Astrocyte of the spinal cord (primary cell): ENCODE measurements around the gene COL6A2.
"Not testable (repeated sequence)": the region's sequence is repeated elsewhere in the genome, so short reads cannot be mapped to it uniquely, and the experiment has no call there.

Source experiments
- DNase-seq: peaks from one replicate; pipeline ENCODE4 v3.0.0; 2011; ENCODE audit warnings: low read depth, low spot score
- H3K4me3 ChIP-seq: 2 replicates; pipeline ENCODE4 v1.5.1; 2011; ENCODE audit warnings: low read depth, mild to moderate bottlenecking, low read length, moderate library complexity
- in situ Hi-C: cut with HindIII; loops from 2 replicates; pipeline ENCODE4 v1.10.0; 2017; ENCODE audit warnings: low sequenced_read_pairs
- TF ChIP-seq, protein P1 (sequence below): IDR thresholded peaks from 2 replicates; pipeline ENCODE4 v1.5.1; 2012; ENCODE audit warnings: low read depth, mild to moderate bottlenecking, low read length, inconsistent platforms

The COL6A2 gene

DNA sequence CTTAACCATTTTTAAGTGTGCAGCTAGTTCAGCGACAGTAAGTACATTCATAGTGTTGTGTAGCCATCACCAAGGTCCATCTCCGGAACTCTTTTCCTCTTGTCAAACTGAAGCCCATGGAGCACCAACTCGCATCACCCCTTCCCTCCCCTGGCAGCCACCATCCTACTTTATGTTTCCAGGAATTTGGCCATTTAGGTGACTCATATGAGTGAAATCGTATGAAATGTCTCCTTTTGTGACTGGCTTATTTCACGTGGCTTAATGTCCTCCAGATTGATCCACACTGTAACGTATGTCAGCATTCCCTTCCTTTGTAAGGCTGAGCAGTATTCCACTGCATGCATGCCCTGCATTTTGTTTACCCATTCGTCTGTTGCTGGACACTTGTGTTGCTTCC, 2.5 kb downstream of the COL6A2 start:
- DNase-seq: peak; percentile 58
- TF ChIP-seq, protein P1, sequence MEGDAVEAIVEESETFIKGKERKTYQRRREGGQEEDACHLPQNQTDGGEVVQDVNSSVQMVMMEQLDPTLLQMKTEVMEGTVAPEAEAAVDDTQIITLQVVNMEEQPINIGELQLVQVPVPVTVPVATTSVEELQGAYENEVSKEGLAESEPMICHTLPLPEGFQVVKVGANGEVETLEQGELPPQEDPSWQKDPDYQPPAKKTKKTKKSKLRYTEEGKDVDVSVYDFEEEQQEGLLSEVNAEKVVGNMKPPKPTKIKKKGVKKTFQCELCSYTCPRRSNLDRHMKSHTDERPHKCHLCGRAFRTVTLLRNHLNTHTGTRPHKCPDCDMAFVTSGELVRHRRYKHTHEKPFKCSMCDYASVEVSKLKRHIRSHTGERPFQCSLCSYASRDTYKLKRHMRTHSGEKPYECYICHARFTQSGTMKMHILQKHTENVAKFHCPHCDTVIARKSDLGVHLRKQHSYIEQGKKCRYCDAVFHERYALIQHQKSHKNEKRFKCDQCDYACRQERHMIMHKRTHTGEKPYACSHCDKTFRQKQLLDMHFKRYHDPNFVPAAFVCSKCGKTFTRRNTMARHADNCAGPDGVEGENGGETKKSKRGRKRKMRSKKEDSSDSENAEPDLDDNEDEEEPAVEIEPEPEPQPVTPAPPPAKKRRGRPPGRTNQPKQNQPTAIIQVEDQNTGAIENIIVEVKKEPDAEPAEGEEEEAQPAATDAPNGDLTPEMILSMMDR: no peak
- in situ Hi-C loops: no loop called here
- peak overlapping the region; percentile 77 for H3K4me3 ChIP-seq

DNA sequence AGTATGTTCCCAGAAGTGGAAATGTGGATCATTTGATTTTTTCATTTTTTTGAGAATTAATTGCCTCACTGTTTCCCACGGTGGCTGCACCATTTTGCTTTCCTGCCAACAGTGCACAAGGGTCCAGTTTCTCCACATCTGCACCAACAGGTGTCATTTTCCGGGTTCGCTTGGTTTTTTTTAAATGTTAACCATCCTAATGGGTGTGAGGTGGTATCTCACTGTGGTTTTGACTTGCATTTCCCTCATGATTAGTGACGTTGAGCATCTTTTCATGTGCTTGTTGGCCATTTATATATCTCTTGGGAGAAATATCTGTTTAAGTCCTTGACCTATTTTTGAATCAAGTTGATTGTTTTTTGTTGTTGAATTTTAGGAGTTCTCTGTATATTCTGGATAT, 3.0 kb downstream of the COL6A2 start:
- in situ Hi-C loops: no loop called here
- no peak for DNase-seq
- H3K4me3 ChIP-seq: peak overlapping the region; percentile 77
- TF ChIP-seq, protein P1: no peak

DNA sequence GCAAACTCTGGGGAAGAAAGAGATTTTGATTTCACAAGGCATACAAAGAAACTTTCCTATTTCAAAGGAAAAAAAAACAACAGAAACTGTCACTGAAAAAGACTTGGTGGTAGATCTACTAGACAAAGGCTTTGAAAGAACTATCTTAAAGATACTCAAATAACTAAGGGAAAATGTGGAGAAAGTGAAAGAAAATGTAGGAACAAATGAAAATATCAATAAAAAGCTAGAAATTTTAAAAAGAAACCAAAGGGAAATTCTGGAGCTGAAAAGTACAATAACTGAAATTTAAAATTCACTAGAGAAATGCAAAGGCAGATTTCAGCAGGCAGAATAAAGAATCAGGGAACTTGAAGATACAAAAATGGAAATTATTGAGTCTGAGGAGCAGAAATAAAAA, 6.2 kb downstream of the COL6A2 start:
- H3K4me3 ChIP-seq: no peak overlapping the region

DNA sequence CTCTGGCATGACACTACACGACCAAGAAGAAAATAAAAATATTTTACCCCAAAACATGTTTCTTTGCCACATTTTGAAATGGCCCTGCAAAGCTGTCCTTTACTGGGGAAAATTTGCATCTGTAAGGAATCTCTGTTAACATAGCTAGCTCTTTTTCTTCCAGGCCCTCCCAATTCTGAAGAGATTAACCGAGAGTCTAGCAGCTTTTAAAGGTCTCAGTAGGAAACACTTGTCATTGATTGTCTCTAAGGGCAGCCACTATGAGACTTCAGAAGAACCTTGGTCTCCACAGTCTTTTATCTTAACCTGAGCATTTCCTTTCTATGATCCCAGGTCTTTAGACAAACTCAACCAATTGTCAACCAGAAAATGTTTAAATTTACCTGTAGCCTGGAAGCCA, 9.5 kb downstream of the COL6A2 start:
- in situ Hi-C loops, H3K4me3 ChIP-seq: not testable (repeated sequence)

More for the DNA sequence above, 6.2 kb downstream of the COL6A2 start:
- in situ Hi-C loops: no loop called here
- DNase-seq: no peak
- TF ChIP-seq, protein P1: no peak

DNA sequence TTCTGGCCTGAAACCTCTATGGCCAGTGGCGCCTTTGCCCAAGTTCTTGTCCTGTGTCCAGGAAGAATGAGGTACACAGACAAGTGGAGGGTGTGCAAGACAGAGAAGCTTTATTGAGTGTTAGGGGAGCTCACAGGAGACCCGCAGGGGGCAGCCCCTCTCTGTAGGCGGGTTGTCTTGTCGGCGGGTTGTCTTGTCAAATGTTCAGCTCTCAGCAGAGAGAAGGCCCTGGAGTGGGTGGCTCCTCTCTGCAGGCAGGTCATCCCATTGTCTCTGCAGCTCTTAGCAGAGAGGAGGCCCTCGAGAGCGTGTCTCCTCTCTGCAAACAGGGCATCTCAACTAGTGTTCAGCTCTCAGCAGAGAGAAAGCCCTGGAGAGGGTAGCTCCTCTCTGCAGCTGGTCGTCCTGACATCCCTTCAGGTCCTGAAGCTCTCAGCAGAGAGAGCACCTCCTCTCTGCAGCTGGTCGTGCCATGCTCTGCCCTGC, 11.0 kb downstream of the COL6A2 start:
- TF ChIP-seq, protein P1: no peak
- no peak overlapping the region for H3K4me3 ChIP-seq
- DNase-seq: no peak
- in situ Hi-C loops: no loop called here

More for the DNA sequence above, 9.5 kb downstream of the COL6A2 start:
- not testable (repeated sequence) for DNase-seq

DNA sequence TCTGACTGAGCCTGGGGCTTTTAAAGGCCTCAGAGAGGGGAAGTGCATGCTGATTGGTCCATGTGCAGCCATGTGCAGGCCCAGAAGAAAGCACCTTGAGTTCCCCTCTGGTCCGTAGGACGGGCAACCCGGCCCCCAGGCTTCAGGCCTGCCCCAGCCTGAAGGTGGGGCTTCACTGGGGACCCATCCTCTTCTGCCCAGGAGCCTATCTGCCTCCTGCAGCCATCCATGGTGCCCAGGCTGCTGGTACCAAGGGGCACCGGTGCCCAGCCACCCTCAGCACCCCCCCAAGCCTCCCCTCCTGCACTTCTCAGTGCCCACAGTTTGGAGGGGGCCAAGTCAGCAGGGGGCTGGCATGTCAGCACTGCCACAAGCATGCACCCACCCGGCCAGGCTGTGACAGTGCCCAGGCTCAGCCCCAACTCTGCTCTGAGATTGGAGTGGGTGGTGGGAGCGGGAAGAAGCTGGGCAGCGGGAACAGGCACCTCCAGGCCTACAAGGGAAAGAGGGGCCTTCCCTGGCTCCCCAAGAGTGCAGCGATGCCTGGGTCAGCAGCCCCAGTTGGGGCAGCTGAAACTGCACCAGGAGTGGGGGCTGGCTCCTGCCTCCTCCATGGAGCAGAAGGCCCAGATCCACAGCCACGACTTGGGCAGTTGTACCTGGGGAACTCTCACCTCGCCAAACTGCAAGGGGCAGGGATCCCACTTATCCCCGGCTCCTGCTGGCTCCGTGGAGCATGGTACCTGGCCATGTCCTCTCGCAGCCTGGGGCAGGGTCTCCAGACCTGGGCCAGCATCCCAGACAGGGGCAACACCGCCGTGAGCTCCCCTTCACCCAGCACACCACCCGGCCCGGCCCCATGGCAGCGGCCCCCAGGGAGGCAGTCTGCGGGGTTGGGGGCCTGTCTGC, 11.7 kb downstream of the COL6A2 start:
- in situ Hi-C loops: no loop called here
- no peak overlapping the region for H3K4me3 ChIP-seq
- DNase-seq: no peak
- TF ChIP-seq, protein P1: no peak

DNA sequence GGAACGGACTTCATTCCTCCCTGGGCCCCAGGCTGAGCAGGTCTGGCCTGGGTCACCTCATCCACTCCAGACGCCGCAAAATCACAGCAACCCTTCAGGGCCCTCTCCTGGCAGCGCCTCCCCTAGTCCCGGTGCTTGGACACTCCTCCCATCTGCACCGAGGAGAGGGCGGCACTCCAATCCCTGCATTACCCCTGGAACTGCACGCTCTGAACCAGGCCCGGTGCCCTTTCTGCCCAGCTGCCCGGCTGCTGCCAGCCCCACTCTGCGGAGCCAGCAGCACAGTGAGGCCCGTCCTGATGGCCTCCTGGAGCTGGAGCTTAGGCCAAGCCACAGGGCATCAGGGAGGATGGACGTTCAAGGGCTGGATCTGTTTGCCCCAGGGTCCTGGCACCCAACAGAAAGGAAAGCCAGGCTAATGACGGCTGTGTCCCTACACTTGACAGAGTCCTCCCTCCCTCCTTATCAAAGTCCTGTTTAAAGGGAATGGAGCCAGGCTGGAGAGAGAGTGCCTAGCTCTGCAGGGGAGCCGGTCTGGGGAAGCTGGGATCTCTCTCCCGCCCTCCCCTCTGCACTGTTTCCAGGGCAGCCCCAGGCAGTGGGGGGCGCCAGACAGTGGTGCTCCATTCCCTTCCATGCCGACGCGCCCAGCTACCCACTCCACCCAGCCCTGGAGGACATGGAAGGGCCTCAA, 12.7 kb downstream of the COL6A2 start:
- TF ChIP-seq, protein P1: peak; percentile 5
- no peak for DNase-seq
- in situ Hi-C loops: no loop called here
- H3K4me3 ChIP-seq: no peak overlapping the region
